Left lung (tissue), 10 donors: Measurements from ENCODE around the gene CCDC33. TPM values are rescaled to one million over a fixed set of nuclear protein-coding genes. Genes with fewer than 3 reads are reported as not detected.

Experiments
- ATAC-seq: fragments of 200-7000 bp; cut with Tn5 transposase; one replicate; pipeline ENCODE4 v1.9.1; 2020; ENCODE audit warnings: moderate library complexity
- DNase-seq, 4 donors: peaks; one replicate each; pipeline ENCODE4 v3.0.0-alpha.2; 2013 to 2020
- H3K27ac ChIP-seq, 2 donors: fragments of 200-600 bp; sonication (generic) in 1 of 2; one replicate each; pipeline versions ENCODE4 v1.5.0 to v1.8.0; 2020 to 2021
- H3K27me3 ChIP-seq, 2 donors: fragments of 200-600 bp; sonication (generic) in 1 of 2; one replicate each; pipeline versions ENCODE4 v1.5.0 to v1.8.0; 2020 to 2021
- H3K36me3 ChIP-seq, 2 donors: fragments of 200-600 bp; sonication (generic) in 1 of 2; one replicate each; pipeline versions ENCODE4 v1.5.0 to v1.8.0; 2020 to 2021
- H3K4me1 ChIP-seq, 2 donors: fragments of 200-600 bp; one replicate each; pipeline ENCODE4 v1.8.0; 2021
- H3K4me3 ChIP-seq, 2 donors: fragments of 200-600 bp; sonication (generic) in 1 of 2; one replicate each; pipeline versions ENCODE4 v1.5.0 to v1.8.0; 2020 to 2021; ENCODE audit warnings: mild to moderate bottlenecking in 1 of 2
- H3K9me3 ChIP-seq, 2 donors: fragments of 200-600 bp; sonication (generic) in 1 of 2; one replicate each; pipeline versions ENCODE4 v1.5.0 to v1.8.0; 2020 to 2021
- intact Hi-C, 2 donors: fragments of 100-400 bp; cut with DNase I; formaldehyde crosslinking; loops; one replicate each; pipeline versions ENCODE4 v1.11.2 to v1.14.2; 2022
- polyA plus RNA-seq, 6 donors: library from polyadenylated mRNA; unstranded; fragments of 120-200 nt; gene quantifications; one replicate each; pipeline ENCODE4 v1.2.1, GENCODE V29; 2013; ENCODE audit not compliant: insufficient read length in 6 of 6
- total RNA-seq, 2 donors: library from RNA; stranded (reverse); fragmentation: NEBNext Ultra II Directional; extraction: Animal tissue kit (Norgen Biotek cat#: 25700); gene quantifications; one replicate each; pipeline ENCODE4 v1.2.1, GENCODE V29; 2021
- TF ChIP-seq, protein P1 (sequence below), 2 donors: fragments of 200-600 bp; sonication (generic) in 1 of 2; IDR thresholded peaks; one replicate each; pipeline versions ENCODE4 v1.5.0 to v1.8.0; 2021; ENCODE audit warnings: antibody characterized with exemption in 2 of 2
- donor health status: DM: no; HTN: yes; CAD: no.
- donor health status: DM: no; HTN: no; CAD: no.

CCDC33 gene
- total and polyA plus RNA-seq, 8 donors = 1.00 to 3.2 (median 1.9) TPM; not detected in 1

DNA sequence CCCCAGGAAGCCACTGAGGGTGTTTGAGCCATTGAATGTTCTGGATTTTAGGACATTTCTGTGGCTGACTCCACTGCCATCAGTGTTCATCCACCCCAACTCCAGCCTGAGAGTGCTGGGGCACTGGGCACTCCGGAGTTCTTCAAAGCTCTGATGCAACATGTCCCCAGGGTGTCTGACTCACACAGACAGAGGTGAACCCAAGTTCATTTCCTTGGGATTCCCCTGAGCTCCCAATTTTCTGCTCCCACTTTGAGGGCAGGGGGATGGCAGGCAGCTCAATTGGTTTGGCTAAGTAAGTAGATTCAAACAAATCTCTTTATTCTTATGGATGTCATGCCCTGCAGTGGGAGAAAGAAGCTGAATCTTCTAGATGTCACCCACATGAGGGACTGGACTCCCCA, 35.7 kb upstream of the CCDC33 start:
- DNase-seq = no peak
- no peak overlapping the region for H3K27ac ChIP-seq

DNA sequence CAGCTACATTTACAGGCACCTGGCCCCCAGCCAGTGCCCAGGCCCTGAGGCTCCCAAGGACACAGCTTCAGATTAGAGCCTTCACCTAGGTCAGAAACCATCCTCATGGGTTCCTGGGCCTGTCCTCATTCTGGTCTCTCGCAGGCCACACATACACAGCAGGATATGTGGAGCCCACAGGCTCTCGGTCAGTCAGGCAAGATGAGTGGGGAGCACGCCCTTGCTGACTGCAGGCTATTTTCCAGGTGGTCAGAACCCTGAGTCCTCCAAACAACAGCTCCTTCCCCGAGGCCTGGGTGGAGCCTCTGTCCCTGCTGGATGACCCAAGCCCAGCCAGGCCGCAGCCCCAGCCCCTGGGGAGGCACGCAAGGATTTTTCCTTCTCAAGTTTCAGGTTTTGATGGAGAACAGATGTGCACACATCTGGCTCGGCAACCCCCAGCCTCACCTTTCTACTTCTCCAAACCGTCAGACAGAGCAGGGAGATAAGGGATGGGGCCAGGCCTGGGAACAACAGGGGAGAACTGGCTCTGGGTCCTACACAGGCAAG, 35.2 kb upstream of the CCDC33 start:
- H3K4me3 ChIP-seq = no peak overlapping the region
- intact Hi-C loops = no loop called here
- TF ChIP-seq, protein P1, sequence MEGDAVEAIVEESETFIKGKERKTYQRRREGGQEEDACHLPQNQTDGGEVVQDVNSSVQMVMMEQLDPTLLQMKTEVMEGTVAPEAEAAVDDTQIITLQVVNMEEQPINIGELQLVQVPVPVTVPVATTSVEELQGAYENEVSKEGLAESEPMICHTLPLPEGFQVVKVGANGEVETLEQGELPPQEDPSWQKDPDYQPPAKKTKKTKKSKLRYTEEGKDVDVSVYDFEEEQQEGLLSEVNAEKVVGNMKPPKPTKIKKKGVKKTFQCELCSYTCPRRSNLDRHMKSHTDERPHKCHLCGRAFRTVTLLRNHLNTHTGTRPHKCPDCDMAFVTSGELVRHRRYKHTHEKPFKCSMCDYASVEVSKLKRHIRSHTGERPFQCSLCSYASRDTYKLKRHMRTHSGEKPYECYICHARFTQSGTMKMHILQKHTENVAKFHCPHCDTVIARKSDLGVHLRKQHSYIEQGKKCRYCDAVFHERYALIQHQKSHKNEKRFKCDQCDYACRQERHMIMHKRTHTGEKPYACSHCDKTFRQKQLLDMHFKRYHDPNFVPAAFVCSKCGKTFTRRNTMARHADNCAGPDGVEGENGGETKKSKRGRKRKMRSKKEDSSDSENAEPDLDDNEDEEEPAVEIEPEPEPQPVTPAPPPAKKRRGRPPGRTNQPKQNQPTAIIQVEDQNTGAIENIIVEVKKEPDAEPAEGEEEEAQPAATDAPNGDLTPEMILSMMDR (IDR thresholded peaks at IDR 0.05) = no peak
- no peak for ATAC-seq
- H3K4me1 ChIP-seq = peaks cover 10% of the 10 kb centered on the region in 2 donors
- H3K36me3 ChIP-seq = no peaks in the 10 kb centered on the region
- no peak overlapping the region for H3K27ac ChIP-seq
- DNase-seq = peak in 1 of 4 donors; percentile 64
- H3K27me3 ChIP-seq = peaks cover 0 to 9% of the 10 kb centered on the region in 2 donors
- no peaks in the 10 kb centered on the region for H3K9me3 ChIP-seq

More for the DNA sequence above, 35.7 kb upstream of the CCDC33 start:
- intact Hi-C loops = no loop called here
- Histone ChIP-seq H3K36me3 (no peaks in the 10 kb centered on the region), H3K4me1 (peaks cover 10 to 14% of the 10 kb centered on the region in 2 donors), H3K9me3 (no peaks in the 10 kb centered on the region), H3K27me3 (peaks cover 0 to 5% of the 10 kb centered on the region in 2 donors), H3K4me3 (no peak overlapping the region)
- TF ChIP-seq, protein P1 (IDR thresholded peaks at IDR 0.05) = no peak
- peak; percentile 49 for ATAC-seq

DNA sequence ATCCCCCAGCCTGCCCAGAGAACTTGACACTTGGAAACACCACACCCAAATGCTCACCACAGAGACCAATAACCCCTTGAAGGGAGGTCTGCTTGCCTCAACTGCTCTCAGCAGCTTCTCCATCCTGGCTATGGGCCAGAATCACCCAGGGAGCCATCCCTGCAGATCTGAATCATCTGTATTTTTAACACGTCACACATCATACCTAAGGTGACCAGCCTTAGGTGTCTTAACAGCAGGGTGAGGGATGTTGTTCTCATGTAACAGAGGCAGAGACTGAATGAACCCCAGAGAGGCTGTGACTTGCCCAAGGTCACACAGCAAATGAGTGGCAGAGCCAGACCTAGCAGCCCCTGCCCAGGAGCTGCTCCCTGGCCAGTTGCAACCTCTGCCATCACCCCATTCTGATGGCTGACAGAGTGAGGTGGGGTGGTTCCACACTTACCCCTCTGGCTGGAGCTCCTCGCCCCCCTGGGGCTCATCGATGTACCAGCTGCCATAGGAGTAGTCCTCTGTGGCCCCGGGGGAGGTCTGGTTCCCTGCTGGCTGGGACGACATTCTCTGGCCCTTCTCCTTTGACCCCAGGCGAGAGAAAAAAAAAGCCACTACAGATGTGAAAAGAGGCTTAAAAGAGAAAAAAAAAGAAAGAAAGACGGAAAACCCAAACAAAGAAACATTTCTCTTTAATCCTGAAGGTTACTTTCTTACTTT, 34.3 kb upstream of the CCDC33 start:
- no peak for ATAC-seq
- DNase-seq = peak in 1 of 4 donors; percentile 34
- TF ChIP-seq, protein P1 (IDR thresholded peaks at IDR 0.05) = no peak
- peaks cover under 1 to 4% of the 10 kb centered on the region in 2 donors for H3K4me1 ChIP-seq
- intact Hi-C loops = no loop called here
- no peak overlapping the region for H3K27ac ChIP-seq
- peaks cover 0 to 11% of the 10 kb centered on the region in 2 donors for H3K27me3 ChIP-seq
- H3K4me3 ChIP-seq = no peak overlapping the region
- no peaks in the 10 kb centered on the region for H3K36me3 ChIP-seq
- no peaks in the 10 kb centered on the region for H3K9me3 ChIP-seq

DNA sequence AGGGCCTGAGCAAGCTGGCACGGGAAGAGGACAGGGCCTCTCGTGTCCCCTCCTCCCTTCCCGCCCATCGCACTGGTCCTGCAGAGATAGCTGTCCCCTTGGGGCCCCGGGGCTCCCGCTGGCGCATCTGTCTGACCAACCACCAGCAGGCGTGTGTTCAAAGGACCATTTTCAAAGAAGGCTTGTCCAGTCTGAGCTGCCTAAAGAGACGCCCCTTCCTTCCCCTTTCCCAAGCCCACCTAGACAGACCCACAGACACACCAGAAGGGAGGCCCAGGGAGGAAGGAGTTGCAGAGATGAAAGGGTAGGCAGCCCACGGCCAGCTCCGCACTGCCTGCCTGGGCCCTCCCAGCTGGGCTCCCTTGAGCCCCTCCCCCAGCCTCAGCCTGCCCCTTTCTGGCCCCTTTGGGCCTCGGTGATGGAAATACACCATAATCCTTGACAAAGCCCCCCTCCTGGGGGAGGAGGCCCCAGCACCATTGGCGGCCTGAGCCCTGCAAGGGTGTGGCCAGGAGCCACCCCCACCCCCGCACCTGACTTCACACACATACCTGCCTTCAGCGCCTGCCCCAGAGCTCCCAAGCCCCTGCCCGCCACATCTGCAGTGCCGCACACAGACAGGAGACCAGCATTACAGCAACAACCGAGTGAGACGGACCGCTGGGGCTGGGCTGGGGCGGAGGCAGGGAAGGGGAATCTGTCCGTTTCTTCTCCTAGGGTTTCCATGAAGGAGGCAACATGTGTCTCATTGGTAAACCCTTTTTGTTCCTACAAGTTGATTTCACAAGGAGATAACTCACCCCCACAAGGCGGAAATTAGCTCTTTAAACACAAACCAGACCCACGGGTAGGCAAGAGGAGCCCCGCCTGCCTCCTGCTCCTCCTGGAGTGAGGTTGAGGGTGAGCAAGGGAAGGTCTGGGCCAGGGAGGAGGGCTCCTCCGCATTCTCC, 33.4 kb upstream of the CCDC33 start, which contains the start of gene STRA6:
Gene STRA6, minus strand, starts transcription at position 336 of the 950 bp plus-strand sequence. CDS start 520 bp downstream, outside the sequence.
- intact Hi-C loops = no loop called here
- ATAC-seq = peak; percentile 58
- Histone ChIP-seq H3K27ac (no peak within 1 kb of the TSS), H3K9me3 (no peaks in the 10 kb centered on the region), H3K27me3 (peaks cover 0 to 11% of the 10 kb centered on the region in 2 donors), H3K36me3 (no peaks in the 10 kb centered on the region), H3K4me3 (no peak within 1 kb of the TSS), H3K4me1 (peaks cover 0 to 4% of the 10 kb centered on the region in 2 donors)
- TF ChIP-seq, protein P1 (IDR thresholded peaks at IDR 0.05) = no peak
- DNase-seq = peak in 1 of 4 donors; percentile 77
